Activated CD8-positive, alpha-beta memory T cell treated with anti-CD3 and anti-CD28 coated beads, Interleukin-2, amount 50 U/mL, for 24 hours (primary cell): ENCODE measurements around the gene KCNAB1.

Experiments
- DNase-seq: peaks from one replicate; pipeline ENCODE4 v3.0.0-alpha.2; 2020; ENCODE audit errors: extremely low read depth

Gene KCNAB1

DNA sequence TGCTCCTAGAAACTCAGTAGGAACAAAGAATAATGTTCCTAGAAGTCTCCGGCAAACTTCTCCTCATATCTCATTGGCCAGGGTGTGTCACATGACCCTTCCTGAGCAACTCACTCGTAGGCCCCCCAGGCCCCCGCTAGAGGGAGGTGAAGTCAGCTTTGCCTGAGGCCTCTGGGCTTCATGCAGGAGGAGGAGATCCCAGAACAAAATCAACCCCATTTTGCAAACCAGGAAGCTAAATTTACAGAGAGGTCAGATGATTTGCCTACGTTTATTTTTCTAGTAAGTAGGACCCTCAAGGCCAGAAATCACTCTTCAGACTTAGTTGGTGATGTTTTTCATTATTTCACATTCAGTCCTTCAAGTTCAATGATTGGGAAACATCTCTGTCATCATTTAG is 335.5 kb downstream of the KCNAB1 start:
- no peak for DNase-seq

DNA sequence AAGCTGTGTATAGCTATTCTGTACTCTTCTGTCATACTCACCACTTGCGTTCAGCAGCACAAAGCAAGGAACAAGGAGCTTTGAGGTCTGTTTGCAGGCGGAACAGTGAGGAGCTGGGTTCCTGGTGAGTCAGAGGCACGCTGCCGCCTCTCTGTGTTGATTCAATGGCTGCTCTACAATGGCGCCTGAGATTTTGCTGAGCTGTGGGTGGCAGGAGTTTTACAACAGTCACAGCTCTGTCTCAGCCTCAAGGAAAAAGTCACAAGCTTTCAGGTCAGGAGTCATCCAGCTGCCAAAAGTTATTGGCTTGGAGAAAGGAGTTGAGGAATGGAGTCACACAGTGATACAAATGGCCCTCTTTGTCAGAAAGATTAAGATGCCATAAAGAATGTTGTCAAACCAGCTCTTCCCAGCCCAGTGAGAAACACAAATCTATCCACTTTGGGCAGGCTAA is 336.4 kb downstream of the KCNAB1 start:
- DNase-seq, result no peak

DNA sequence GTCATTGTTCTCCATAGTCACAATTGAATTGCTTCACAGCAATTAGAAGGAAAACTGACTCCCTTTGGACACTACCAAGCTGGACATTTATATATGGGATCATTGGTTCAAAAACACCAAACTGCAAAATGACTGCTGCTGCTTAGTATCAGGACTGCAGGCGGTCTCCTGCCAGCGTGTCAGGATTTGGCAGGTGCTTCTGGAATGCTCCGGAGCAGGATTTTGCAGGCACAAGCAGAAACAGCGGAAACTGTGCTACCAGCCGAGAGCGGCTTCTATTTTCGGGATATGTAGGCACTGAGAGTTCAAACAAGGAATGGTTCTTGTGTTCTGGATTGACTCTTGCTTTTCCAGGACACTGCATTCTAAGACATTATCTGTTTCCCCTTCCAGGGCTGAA is 339.1 kb downstream of the KCNAB1 start:
- no peak for DNase-seq

DNA sequence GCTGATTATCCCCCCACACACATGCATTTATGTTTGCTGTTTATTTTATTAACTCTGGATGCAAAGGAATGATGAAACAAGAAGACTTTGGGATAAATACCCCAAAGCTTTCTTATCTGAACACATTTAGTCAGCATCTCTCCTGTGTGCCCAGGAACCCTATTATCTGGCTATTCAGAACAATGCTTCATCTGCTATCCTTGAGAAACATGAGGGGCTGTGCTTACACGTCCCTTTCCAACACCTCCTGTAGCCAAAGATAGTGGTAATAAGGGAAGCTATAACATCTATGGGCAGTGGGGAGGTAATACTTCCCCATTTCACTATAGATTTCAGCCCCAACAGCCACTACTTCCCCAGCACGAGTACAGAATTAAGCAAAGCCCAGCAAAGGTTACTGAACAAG is 339.8 kb downstream of the KCNAB1 start:
- no peak for DNase-seq

DNA sequence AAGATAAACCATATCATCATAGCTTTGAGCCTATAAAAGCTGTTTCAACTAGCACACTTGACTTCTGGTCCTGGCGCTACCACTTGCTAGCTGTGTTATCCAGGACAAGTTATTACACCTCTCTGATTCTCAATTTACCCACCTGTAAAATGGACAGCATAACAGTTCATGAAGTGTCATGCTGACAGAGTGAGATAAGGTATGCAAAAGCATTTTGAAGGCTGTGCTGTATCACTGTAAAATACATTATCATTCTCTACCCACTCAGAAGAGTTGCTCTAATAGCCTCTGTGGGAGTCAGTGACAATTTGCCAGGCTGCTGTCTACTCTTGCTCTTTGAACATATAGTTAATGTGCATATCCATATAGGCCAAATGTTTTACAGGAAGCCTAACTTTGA is 341.5 kb downstream of the KCNAB1 start:
- DNase-seq, result no peak

DNA sequence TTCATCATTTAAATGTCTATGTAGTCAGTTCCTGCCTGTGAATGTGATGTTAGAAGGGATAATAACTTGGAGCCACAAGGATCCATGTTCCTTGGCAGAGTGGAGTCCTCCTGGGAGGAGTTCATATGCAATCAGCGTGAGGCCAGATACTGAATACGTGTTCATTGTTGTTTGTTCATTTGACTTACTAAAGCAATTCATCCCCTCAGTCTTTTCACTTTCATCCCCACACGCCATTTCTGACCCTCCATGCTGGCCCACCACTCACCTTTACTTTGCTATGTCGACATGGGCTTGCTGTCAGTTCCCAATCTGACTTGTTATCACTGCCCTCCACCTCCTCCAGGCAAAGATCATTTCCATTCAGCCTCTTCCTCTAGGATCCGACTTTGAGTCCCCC is 342.7 kb downstream of the KCNAB1 start:
- DNase-seq, result no peak

DNA sequence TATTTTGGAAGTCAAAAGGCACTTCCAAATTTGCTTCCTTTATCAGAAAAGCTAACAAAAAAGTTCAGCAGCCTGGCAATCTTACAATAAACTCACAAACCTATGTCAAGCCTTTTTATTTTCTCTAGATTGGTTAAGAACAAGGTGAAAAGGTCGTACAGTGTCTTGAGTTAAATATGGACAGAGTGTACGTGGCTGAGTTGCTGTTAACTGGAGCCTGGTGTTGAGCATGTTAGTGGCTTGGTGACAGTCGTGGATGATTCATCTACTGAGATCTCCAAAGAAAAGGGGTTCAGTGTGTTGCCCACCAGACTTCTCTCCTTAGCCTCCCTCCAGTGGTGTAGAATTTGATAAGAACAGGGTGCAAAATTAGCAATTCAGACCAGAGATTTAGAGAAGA is 344.8 kb downstream of the KCNAB1 start:
- DNase-seq, result no peak

DNA sequence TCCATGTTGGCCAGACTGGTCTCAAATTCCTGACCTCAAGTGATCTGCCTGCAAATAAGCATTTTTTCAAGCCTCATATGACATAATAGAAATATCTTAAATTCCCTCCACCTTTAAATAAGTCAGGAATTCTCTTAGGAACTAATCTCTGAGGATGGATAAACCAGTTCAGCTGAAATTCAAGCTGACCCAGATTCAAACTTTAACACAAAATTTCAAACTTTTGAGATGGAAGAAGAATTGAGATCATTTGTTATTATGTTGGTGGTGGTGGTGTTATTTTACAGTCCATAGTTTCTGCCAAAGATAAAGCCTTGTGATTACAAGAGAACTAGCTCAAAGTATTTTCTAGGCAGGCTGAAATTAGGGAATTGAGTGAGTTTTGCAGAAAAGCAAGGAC is 349.1 kb downstream of the KCNAB1 start:
- no peak for DNase-seq

DNA sequence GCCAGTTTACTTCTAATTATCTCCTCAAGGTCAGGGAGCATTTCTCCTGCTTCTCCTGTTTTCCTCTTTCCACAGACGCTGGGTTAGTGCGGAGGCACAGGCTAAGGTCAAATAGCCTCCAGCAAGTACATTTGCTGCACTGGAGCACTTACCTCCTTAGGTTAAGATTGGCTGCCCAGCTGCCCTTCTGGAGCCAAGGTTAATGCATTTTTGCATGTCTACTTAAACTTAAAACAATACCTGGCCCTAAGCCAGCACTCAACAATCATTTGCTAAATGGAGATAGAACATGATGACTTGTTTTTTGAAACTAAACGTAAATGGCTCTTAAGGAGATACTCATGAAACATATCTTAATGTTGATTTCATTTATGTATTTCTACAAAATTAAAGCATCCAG is 351.1 kb downstream of the KCNAB1 start:
- no peak for DNase-seq

DNA sequence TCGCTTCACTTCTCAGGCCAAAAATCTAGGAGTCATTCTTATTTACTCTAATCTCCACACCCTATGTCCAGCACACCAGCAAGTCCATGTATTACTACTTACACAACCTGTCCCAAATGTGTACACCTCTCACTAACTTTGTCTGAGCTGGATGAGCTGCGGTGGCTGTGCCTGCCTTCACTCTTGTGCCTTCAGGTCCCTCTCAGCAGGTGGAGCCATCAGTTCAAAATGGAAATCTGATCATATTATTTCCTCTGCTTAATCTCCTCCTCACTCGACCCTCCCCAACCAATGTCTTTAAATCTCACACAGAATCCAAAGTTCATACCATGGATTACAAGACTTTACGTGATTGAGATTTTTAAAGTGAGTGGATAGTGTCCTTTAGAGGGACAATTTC is 351.8 kb downstream of the KCNAB1 start:
- DNase-seq, result no peak

DNA sequence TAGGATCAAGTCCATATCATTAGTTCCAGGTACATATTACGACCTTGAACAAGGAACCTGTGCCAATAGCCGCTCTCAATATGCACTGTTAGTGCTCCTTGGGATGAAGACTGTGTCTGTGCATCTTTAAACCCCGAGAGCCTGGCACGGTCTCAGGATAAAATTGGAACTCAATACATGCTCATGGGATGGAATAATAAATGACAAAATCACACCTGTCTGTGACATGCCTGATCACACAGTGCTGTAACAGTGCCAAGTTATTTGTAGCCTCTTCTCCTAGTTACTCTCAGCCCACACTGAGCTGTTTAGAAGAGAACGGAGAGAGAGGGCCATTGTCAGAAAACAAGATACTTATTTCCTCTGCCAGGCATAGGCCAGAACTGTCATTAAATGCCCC is 352.3 kb downstream of the KCNAB1 start:
- no peak for DNase-seq

DNA sequence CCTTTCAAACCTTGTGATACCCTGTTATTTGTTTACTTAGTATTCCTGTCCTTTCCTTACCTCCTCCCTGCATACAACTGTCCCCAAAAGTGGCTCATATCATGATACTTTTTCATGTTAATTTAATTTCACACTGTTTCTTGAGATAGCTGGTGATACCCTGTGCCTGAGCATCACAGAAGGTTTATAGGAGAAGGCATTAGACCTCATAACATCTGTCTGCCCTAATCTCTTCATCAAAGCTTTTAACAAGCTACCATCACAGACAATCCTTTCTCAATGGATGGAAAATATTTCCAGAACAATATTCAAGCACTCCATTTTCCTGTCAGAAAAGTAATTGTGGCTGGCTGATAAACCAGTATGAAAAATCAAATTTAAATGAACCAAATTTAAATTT is 353.0 kb downstream of the KCNAB1 start:
- DNase-seq, result no peak

DNA sequence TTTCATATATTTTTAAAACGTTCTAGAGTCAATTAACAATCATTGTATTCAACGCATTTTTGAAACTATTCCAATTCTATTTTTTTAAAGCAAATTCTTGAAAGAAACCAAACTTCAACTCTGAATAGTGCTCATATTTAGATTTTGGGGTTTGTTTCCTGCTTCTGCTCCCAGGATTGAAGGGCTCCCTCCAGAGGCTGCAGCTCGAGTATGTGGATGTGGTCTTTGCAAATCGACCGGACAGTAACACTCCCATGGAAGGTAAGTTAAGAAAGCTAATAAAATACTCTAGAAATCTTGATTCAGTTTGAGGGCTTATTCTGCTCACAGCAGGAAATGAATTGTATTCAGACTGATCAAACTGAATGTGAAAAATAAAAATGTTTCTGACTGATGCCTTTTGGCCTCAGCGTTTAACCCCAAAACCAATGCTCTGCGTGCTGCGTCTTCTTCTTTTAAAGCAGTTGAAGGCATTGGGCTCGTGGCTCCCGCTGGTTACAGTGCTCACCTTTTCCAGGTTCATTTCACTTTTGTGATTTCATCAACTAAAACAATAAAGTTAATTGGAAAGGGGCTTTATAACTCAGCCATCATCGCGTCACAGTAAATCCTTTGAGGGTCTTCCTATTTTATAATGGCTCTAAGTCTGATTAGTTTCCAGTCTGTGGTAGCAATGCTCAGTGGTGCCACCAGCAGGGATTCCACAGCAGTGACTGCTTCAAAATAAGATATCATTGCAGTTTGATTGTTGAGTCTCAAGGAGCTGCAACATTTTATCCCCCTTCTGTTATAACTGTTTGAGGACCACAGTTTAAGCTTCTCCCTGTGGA is 354.4 kb downstream of the KCNAB1 start:
- DNase-seq, result no peak

DNA sequence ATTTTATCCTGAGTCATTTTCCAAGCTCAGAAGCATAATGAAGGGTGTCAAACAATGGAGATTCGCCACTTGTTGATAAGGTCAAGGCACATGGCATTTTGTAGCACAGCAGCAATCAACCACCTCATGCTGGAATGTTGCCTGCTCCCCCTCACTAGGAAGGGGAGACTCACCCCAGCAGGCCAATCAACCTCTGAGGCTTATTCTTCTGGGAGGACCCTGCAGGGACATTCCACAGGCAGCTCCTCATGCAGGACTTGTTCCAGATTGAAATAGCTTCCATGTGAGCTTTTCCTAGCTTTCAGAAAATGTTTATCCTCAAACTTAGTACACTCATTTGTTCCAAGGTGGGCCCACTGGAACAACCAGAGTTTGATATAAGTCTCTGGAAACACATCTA is 356.9 kb downstream of the KCNAB1 start:
- no peak for DNase-seq

DNA sequence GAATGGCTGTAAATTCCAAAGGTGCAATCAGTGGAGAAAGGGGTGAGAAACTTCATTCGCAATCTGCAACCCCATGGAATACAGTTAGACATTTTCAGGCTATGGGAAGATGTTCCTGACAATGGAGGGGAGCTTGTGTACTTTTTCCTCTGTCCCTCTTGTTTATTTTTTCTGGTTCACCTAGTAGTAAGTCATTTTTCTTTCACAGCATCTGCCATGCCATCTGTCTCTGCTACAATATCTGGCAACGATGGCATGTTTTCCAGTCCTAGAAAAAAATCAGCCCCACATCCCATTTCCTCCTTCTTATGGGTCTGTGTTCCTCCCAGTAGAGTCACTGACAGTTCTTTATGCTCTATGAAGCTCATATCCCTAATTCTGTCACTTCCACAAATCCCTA is 358.5 kb downstream of the KCNAB1 start:
- no peak for DNase-seq

DNA sequence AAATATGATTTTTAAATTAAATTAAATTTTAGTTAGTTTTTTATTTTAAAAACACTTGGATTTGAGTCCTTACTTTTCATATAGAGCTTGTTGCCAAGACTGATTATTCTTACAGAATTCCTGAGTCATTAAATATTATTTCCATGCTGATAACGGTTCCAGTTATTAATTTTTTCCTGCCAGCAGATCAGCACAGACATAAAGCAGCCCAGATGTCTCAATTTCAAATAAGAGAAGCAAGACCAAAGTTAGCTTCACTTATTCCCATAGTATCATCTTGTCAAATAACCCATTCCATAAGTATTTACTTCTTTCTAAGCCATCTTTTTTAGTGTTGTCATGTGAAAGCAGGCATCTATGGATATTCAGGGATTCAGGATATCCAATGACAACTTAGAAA is 359.2 kb downstream of the KCNAB1 start:
- DNase-seq, result no peak

DNA sequence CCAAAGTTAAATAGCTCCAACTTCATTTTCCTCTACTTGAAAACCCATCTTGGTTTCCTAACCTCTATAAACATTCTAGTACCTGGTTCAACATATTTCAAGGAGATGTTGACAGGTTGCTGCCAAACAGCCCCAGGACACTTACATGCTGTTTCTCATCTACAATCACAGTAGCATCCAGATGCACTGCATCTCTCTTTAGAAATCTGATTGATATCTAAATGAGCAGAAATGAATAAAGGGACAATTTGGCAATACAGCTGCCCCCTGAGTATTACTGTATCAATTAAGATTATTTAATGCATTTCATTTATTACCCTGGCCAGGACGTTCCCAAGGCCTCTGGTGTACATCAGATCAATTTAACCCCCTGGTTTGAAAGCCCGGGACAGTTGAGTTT is 360.6 kb downstream of the KCNAB1 start:
- no peak for DNase-seq

DNA sequence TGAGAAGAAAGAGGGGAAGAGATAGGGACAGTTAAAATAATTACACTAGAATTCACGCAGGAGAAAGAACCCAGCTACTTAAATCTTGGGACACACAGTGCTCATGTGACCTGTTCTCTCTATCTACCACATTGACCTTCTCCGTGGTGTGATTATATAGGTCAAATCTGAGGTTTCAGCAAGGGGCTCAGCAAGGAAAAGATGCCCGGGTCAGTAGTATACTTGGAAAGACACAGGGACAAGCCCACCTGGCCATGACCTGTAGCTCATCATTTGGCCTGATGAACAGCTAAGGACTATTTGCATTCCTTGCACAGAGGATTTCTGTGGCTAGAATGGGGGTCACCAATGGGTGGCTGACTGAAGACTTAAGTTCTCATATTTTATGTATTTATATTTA is 362.6 kb downstream of the KCNAB1 start:
- DNase-seq, result no peak

DNA sequence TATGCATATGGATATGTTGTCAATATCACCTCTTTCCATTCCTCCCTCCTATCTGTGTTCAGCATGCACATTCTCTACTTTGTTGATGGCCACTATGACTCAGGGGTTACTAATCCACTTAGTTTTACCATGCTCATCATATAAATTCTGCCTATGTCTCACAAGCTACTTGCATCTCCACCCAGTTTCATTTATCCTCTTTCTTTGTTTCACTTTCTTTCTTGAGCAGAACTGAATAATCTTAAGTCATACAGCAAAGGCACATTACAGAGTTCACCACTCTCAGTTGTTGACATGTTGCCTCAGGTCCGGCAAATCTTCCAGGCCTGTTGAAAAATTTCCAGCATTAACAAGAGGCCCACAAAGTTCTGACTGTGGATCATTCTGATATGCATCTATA is 363.0 kb downstream of the KCNAB1 start:
- DNase-seq, result no peak

DNA sequence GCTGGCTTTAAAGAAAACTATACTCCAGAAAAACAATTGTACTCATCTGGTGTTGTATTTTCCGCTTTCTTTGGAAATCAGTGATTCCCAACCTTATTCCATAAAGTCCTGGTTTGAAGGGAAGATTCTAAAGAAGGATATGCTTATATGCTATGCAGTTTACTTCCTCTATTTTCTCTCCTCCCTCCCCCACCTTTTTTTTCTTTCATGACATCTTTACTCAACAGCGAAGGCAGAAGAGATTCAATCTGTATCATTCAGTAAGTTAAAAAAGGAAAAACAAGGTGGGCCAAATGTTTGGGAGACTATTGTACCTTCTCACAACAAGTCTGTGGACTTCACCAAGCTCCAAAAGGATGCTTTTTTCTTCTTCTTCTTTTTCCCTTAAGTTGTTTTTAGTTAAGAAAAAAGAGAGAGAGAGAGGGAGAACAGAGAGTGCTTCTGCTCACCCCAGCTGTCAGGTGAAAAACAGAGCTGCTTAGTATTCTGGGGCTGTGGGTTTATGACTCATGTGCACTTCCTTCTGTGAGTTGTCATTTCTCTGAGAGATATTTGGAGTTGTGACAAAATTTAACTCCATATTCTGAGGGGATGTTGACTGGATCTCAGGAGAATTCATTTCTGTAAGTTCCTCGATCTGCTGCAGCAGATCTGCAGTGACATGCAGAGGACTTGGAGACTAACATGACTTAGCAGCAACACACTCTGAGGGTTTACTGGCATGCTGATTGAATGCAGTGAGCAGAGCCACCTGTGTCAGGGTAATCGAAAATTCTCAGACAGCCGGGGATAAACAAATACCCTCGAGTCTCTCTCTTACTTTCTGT is 363.8 kb downstream of the KCNAB1 start:
- peak; percentile 7 for DNase-seq

DNA sequence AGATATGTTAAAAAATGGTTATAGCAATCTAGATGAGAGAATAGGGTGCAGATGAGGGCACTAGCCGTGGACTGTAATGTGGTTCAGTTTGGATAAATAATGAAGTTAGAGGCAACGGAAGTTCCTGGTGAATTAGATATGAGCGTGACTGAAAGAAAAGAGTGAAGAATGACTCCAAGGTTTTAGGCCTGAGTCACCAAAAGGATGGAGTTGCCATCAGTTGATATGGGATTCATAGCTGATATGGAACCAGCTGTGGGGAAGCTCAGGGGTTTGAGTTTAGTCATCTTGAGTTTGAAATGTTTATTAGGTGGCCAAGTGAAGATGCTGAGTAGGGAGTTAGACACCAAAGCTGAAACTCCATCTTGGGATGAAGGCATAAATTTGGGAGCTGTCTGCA is 368.4 kb downstream of the KCNAB1 start:
- DNase-seq, result no peak

DNA sequence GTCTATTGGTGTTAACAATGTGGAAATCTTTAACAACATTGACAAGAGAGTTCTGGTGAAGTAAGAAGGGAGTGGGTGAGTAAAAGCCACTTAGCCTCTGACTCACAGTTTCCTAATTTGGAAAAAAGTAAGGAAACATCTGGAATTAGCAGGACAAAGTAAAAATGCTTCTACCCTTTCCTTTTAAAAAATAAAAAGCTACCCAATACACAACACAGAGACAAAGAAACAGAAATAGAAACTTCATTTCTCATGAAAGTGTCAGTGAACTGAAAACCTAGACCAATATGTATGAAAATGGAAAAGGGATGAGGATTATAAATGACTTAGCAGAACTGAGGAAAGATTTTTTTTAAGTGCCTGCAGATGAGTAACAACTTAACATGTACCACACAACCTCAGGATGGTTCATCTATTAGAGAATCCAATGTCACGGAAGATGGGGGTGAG is 369.1 kb downstream of the KCNAB1 start:
- no peak for DNase-seq

DNA sequence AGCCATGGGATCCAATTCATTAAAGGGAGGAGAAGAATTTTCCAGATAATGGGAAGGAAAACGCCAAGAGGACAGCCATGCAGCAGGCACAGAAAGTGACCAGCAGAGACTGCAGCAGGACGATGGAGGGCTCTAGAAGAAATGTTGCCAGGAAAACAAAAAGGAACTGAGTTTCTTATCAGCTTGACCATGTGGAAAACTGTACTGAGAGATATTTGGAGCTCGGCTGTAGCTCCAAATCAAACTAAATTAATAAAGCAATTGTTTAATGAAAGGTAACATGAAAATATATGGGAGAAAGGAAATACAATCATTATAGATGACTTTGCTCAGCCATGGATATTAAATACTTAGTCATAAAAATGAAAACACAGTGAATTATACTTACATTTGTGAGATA is 370.8 kb downstream of the KCNAB1 start:
- DNase-seq, result no peak
